AG04450 (cell line): ENCODE measurements around the gene LDLRAD2. TPM values are rescaled to one million over a fixed set of nuclear protein-coding genes. Genes with fewer than 3 reads are reported as not detected.

Source experiments
- CTCF ChIA-PET: fragments of 300-600, 350-600 bp; formaldehyde crosslinking; extraction: SDS; loops from one replicate; lab custom pipeline; 2022; ENCODE audit warnings: antibody characterized with exemption, inconsistent platforms; lab: Charles Lee
- POLR2A ChIA-PET: fragments of 350-600 bp; formaldehyde crosslinking; extraction: SDS; loops from one replicate; lab custom pipeline; 2021; ENCODE audit warnings: antibody characterized with exemption, inconsistent platforms; lab: Yijun Ruan, JAX
- DNase-seq: peaks from one replicate; pipeline ENCODE4 v3.0.0-alpha.2; 2011; ENCODE audit warnings: low read depth, low spot score
- H3K27ac ChIP-seq: one replicate; pipeline ENCODE4 v1.5.1; 2012; ENCODE audit warnings: low read depth, low read length, control low read depth
- H3K27me3 ChIP-seq: one replicate; pipeline ENCODE4 v1.6.0; 2012; ENCODE audit warnings: low read length; ENCODE audit not compliant: control insufficient read depth, insufficient read depth
- H3K4me3 ChIP-seq: 2 replicates; pipeline ENCODE4 v1.5.1; 2011; ENCODE audit warnings: mild to moderate bottlenecking, low read depth, low read length, control low read depth
- H3K9me3 ChIP-seq: 2 replicates; pipeline ENCODE4 v1.5.1; 2012; ENCODE audit warnings: low read length; ENCODE audit not compliant: control insufficient read depth, insufficient read depth
- polyA plus RNA-seq: library from polyadenylated mRNA; depleted of rRNA; stranded (reverse); fragments of >200 nt; gene quantifications from 2 replicates; pipeline ENCODE4 v1.2.3, GENCODE V29; 2011
- TF ChIP-seq, protein P1 (sequence below): IDR thresholded peaks from 2 replicates; pipeline ENCODE4 v1.5.1; 2011; ENCODE audit warnings: low read depth, low read length, control low read depth, inconsistent platforms

LDLRAD2 gene
- polyA plus RNA-seq, 1 experiment = 0.05 TPM

DNA sequence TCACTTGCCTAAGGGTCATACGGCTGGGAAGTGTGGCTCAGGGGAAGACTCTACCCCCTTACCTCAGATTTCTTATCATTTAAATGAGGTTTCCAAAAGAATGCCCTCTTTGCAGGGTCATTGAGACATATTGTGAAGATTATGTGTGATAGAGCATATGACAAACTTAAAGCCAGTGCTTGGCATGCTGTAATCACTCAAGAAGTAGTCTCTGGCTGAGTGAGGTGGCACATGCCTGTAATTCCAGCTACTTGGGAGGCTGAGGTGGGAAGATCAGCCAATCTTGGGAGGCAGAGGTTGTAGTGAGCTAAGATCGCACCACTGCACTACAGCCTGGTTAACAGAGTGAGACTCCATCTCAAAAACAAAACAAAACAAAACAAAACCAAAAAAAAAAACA lies 7.5 kb upstream of the LDLRAD2 start:
- CTCF ChIA-PET = no interaction called here
- DNase-seq = no peak
- Histone ChIP-seq H3K9me3 (no peaks in the 10 kb centered on the region), H3K27ac (no peak overlapping the region), H3K27me3 (no peaks in the 10 kb centered on the region), H3K4me3 (no peak overlapping the region)
- TF ChIP-seq, protein P1, sequence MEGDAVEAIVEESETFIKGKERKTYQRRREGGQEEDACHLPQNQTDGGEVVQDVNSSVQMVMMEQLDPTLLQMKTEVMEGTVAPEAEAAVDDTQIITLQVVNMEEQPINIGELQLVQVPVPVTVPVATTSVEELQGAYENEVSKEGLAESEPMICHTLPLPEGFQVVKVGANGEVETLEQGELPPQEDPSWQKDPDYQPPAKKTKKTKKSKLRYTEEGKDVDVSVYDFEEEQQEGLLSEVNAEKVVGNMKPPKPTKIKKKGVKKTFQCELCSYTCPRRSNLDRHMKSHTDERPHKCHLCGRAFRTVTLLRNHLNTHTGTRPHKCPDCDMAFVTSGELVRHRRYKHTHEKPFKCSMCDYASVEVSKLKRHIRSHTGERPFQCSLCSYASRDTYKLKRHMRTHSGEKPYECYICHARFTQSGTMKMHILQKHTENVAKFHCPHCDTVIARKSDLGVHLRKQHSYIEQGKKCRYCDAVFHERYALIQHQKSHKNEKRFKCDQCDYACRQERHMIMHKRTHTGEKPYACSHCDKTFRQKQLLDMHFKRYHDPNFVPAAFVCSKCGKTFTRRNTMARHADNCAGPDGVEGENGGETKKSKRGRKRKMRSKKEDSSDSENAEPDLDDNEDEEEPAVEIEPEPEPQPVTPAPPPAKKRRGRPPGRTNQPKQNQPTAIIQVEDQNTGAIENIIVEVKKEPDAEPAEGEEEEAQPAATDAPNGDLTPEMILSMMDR = no peak
- POLR2A ChIA-PET = no interaction called here

DNA sequence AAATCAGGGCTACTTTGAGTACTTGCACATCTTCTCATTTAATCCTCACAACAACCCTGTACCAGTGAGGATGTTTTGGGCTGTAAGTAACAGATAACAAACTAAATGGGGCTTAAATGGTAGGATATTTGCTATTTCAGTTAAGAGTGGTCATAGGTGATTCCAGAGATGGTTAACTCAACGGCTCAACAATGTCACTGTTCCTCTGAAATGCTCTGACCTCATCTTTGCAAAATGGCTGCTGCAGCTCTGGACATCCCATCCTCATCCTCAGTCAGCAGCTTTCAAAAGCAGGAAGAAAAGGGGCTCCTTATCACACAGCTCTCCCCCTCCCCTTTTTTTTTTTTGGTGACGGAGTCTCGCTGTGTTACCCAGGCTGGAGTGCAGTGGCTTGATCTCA lies 1.5 kb downstream of the LDLRAD2 start:
- POLR2A ChIA-PET = interaction anchor here (1.2 kb wide), 1 partner anchor 108 kb away, joined by 3 read pairs; no protein-coding TSS in a partner anchor
- no peak for DNase-seq
- Histone ChIP-seq H3K27me3 (peaks cover 3% of the 10 kb centered on the region), H3K9me3 (no peaks in the 10 kb centered on the region), H3K4me3 (no peak overlapping the region), H3K27ac (no peak overlapping the region)
- CTCF ChIA-PET = no interaction called here
- TF ChIP-seq, protein P1 = no peak

DNA sequence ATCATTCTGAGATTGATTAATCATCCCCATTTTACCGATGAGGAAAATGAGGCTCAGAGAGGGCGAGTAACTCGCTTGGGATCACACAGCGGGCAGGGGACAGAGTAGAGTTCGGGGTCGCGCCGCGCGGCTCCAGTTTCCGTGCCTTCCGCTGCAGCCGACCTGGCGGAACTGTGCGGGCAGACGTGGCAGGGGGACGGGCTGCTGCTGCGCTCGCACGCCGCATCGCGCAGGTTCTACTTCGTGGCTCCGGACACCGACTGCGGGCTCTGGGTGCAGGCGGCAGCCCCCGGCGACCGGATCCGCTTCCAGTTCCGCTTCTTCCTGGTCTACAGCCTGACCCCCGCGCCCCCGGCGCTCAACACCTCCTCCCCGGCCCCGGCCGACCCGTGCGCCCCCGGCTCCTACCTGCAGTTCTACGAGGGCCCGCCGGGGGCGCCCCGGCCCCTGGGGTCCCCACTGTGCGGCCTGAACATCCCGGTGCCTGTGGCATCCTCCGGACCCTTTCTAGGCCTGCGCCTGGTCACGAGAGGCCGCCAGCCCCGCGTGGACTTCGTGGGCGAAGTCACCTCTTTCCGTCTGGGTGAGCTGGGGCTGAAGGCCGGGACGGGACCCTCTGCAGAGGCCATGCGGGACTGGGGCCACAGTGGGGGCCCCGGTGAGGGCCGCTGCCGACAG lies 2.3 kb downstream of the LDLRAD2 start:
- TF ChIP-seq, protein P1 = peak; percentile 55
- ChIA-PET POLR2A (no interaction called here), CTCF (no interaction called here)
- no peaks in the 10 kb centered on the region for H3K9me3 ChIP-seq
- no peak for DNase-seq
- peaks cover 3% of the 10 kb centered on the region for H3K27me3 ChIP-seq
- peak overlapping the region; percentile 44 for H3K4me3 ChIP-seq
- no peak overlapping the region for H3K27ac ChIP-seq

DNA sequence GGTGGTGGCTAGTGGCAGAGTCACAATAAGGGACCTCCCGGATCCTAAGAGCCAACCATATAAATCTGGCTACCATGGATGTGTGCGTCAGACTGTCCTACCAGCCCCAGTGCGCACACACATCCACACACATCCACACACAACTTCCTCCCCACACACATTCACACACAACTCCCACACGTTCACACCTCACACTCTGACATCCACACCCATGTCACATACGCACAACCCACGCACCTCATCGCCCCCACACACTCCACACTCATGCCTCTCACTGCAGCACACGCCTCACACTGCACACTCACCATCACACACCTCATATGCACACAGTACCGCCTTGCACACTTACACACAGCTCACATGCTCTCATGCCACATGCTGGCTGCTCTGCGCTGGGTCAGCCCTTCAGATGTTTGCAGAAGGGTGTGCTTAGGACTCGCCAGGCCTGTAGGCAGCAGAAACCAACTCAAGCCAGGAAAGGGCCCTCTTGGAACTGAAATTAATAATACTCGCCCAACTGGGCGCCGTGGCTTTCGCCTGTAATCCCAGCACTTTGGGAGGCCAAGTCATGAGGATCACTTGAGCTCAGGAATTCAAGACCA lies 3.0 kb downstream of the LDLRAD2 start:
- POLR2A ChIA-PET = no interaction called here
- TF ChIP-seq, protein P1 = no peak
- DNase-seq = no peak
- Histone ChIP-seq H3K27me3 (peaks cover 3% of the 10 kb centered on the region), H3K9me3 (no peaks in the 10 kb centered on the region), H3K27ac (no peak overlapping the region), H3K4me3 (no peak overlapping the region)
- CTCF ChIA-PET = no interaction called here

DNA sequence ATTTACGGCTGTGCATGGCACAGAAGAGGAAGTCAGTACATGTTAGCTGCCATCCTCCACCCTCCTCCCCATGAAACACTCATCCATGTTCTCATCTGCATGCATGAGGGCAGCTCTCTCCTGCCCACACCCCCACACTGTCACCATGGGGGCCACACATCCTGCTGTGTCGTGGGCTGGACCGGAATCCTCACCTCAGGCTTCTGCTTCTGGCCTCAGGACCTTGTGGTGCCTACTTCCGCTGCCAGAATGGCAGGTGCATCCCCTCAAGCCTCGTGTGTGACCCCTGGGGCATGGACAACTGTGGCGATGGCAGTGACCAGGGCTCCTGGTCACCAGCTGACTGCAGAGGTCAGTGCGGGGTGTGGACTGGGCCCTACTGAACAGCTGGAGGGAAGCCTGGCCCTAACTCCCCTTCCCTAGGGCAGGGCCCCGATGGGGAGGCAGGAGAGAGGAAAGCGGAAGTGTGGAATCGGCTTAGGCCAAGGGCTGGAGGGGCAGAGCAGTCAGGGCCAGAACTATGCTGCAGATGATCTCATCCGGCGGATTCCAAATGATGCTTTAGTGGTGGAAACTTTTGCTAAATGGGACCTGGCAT lies 3.8 kb downstream of the LDLRAD2 start:
- POLR2A ChIA-PET = no interaction called here

More for the DNA sequence above, 3.8 kb downstream of the LDLRAD2 start:
- no peak for DNase-seq
- TF ChIP-seq, protein P1 = no peak
- H3K27ac ChIP-seq = no peak overlapping the region
- CTCF ChIA-PET = no interaction called here
- H3K4me3 ChIP-seq = no peak overlapping the region
- peaks cover 3% of the 10 kb centered on the region for H3K27me3 ChIP-seq
- no peaks in the 10 kb centered on the region for H3K9me3 ChIP-seq
